HG02840 (cell line): ENCODE data around the gene OSBPL6.

Experiments
- ATAC-seq: cut with Tn5 transposase; IDR thresholded peaks from one replicate; pipeline ENCODE4 v1.9.1; 2021; ENCODE audit warnings: mild to moderate bottlenecking, moderate library complexity, moderate number of reproducible peaks; ENCODE audit not compliant: unreplicated experiment, low FRiP score

OSBPL6 gene

GRCh38 chr2:178237488-178238153, 43.3 kb downstream of the OSBPL6 start:
- ATAC-seq = no peak

DNA sequence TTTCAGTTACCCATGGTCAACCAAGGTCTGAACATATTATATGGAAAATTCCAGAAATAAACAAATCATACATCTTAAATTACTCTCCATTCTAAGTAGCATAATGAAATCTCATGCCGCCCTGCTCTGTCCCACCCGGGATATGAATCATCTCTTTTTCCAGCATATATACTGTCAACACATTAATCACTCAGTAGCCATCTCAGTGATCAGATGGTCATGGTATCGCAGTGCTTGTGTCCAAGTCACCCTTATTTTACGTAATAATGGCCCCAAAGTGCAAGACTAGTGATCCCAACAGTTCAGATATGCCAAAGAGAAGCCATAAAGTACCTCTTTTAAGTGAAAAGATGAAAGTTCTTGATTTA, 43.8 kb downstream of the OSBPL6 start:
- ATAC-seq = no peak

DNA sequence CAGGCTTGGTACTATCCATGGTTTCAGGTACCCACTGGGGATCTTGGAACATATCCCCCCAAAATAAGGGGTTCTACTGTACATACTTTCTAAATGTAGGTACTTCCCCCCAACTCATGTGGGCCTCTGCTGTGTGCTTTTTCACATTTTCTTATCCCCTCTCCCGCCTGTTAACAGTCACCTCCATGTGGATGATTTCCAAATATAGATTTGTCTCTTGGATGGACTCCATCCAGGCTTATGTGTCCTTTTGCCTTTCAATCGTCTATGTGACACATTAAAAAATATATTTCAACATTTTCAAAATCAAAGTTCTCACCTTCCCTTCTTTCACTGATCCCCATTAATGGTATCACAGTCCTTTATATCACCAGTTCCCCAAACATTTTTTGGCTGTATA, 44.4 kb downstream of the OSBPL6 start:
- ATAC-seq = no peak

GRCh38 chr2:178241844-178242551, 47.7 kb downstream of the OSBPL6 start:
- ATAC-seq = no peak

- ATAC-seq = no peak
Measured at GRCh38 chr2:178242552-178242883, 48.2 kb downstream of the OSBPL6 start.

GRCh38 chr2:178243961-178244360, 49.6 kb downstream of the OSBPL6 start:
- no peak for ATAC-seq

DNA sequence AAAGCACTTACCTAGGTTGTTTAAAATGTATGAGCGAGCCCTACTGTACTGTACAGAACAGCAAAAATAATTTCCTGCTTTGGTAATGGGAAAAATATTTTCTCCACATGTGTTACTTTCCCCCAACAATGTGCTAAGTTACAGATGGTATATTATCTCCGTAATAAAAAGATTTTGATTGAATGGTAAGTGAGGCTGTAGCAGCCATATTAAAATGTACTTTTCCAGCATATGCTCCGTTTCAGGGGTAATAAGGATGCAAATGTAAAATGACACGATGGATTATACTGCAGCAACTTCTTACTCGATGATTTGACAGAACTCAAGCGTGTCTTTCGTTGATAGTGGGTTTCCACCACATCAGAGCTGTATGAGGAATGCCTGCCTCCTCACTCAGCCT, 50.5 kb downstream of the OSBPL6 start:
- no peak for ATAC-seq

DNA sequence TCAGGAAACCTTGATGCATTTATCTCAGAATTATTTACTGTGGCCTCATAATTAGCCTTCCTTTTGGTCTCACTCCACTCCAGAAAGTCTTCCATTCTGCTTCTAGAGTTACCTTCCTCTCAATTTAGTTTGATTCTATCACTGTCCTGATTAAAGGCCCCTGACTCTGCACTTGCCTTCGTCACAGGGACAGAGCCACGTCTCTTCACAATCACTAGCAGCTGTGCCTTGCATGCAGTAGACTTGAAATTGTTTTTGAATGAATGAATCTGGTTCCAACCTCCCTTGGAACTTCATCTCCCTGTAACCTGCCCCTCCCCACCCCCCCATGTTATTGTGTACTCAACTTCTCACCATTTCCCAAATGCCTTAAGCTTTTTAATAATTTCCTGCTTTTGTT, 52.4 kb downstream of the OSBPL6 start:
- ATAC-seq = no peak

- ATAC-seq = no peak
Measured at GRCh38 chr2:178247250-178247649, 52.9 kb downstream of the OSBPL6 start.

- no peak for ATAC-seq
Measured at GRCh38 chr2:178250429-178250828, 56.1 kb downstream of the OSBPL6 start.

DNA sequence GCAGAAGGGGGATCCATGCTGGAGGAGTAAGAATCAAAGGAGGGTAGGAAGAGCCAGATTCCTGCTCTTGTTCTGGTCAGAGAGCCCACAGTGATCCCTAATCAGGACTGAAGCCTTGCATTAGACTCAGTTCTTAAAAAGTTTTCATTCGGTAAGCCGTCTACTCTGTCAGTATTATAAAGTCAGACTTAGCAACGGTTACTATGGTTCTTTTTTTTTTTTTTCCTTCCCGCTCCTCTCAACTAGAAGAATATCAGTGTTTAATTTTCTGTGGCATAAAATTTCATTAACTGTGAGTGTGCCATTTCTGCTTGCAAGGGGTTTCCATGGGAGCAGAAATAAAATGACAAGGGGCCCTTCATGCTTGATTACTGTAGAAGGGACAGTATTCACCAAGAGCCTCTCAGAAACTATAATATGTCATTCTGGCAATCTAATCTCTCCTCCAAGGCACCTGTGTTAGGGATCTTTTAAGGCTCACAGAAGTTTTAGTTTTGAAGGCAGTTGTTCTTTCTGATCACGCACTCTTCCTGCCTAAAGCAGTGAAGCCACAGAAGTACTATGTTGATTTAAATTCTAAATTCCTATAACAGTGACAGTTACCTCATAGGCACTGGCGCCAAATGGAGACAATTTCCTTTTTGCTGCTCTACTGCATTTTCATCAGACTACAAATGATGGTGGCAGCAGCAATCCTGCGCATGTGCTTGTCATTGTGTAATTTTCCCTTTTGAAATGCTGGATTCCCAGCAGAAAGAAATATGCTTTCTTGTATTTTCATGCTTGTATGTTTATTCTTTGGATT, 57.0 kb downstream of the OSBPL6 start:
- no peak for ATAC-seq

- no peak for ATAC-seq
Measured at GRCh38 chr2:178256382-178257042, 62.2 kb downstream of the OSBPL6 start.

- ATAC-seq = no peak
Measured at GRCh38 chr2:178257127-178257526, 62.8 kb downstream of the OSBPL6 start.

DNA sequence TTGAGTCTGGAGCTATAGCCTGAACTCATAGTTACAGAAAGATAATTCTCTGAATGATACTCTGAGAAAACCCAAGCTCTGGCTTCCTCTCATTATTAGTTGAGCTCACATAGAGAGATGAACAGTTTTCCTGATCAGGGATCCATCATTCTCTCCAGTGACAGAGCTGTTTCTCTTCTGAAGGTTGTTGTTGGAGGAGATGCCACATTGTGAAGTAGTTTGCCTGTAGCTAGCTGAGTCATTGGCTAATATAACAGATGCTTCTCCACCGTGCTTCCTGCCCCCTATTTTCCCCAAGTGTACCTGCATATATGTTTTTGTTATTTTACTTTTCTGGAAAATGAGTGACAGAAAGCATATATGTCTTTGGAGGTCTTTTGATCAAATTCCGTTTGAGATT, 64.6 kb downstream of the OSBPL6 start:
- no peak for ATAC-seq

DNA sequence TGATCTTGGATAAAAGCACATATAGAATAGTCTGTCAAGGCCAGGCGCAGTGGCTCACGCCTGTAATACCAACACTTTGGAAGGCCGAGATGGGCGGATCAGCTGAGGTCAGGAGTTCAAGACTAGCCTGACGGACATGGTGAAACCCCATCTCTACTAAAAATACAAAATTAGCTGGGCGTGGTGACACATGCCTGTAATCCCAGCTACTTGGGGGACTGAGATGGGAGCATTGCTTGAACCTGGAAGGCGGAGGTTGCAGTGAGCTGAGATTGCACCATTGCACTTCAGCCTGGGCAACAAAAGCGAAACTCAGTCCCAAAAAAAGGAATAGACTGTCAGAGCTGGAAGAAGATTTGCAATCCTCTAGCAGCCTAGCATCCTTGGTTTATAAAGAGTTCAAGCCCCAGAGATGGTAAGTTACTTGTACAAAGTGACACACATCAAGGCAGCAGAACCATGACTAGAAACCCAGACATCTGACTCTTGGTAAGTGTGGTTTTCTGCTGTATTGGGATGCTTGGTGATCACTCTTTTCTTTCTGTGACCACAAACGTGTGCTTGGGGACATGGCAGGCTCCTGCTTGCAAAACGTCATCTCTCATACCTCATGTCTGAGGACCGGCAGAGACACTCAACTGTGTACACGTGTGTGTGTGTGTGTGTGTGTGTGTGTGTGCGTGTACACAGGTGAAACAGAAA, 69.0 kb downstream of the OSBPL6 start:
- no peak for ATAC-seq

DNA sequence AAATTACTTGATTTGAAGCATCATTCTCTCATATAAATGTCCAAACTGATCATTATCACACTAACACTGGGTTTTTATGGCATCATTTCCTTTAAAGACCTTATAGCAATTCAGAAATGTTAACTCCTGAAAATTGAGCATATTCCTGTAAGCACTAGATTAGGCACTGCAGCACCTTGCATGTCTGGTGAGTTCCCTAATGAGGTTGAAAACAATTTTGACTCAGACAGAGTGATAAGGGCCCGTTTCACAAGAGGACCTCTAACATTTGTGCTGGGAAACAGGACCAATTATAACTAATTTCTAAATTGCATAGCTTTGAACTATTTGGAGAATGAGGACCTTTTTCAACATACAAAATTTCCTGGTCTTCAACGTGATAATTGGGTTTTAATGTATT, 69.9 kb downstream of the OSBPL6 start:
- ATAC-seq = no peak

DNA sequence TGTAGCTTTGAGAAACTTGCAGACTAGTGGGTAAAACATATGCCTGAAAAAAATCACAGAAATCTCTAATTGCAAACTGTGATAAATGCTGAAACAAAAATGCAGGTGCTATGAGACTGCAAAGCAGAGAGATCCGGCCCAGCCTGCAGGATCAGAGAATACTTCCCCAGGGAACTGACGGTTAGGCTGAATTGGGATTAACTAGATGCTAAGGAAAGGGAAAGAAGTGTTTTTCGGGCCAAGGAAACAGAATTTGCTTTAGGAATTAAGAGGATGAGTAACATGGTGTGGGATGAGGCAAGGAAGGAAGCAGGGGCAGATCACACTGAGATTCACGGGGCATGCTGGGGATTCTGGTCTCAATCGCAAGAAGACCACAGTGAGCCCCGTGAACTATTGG, 71.5 kb downstream of the OSBPL6 start:
- no peak for ATAC-seq

DNA sequence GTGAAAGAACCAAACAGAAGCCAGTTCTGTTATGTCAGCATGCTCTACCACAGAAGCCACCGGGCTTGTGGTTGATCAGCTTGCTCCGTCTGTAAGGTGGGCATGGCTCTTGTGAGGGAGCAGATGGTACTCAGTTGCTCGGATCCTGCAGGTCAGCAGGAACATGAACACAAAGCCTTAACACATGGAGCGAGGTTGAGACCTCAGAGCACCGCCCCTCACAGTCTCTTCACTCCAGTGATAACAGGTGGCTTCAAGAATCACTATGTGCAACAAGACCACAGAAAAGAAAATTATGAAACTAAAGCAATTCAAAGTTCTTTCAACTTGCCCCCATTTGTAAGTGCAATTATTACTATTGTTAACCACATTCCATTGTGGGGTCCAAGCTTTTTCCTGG, 72.1 kb downstream of the OSBPL6 start:
- ATAC-seq = no peak

DNA sequence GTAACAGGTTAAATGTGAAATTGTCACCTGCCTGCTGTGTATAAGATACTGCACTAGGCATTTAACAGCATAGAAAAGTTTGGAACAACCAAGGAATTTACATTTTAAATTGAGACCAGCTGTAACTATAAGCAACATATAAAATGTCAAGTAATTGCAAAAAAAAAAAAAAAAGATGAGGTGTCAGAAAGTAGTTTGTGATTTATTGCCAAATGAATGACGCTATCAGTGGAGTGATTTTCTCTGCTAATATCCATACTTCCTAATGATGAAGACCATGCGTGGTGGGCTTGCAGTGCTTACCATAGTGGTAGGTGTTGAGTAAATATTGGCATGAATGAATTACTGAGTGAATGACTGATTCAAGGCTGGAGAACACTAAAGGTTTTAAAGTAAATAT, 73.3 kb downstream of the OSBPL6 start:
- ATAC-seq = no peak

- no peak for ATAC-seq
Measured at GRCh38 chr2:178268435-178268834, 74.1 kb downstream of the OSBPL6 start.
